ENCODE data around the gene GPRC5A. TPM values are rescaled to one million over a fixed set of nuclear protein-coding genes. Genes with fewer than 3 reads are reported as not detected.

GPRC5A gene
- total RNA-seq, 5 donors from 2014 or later (not counting 1 experiment from before 2014, with no cell fraction given), result 0.28 to 2.0 (median 1.4) TPM; not detected in 1

DNA sequence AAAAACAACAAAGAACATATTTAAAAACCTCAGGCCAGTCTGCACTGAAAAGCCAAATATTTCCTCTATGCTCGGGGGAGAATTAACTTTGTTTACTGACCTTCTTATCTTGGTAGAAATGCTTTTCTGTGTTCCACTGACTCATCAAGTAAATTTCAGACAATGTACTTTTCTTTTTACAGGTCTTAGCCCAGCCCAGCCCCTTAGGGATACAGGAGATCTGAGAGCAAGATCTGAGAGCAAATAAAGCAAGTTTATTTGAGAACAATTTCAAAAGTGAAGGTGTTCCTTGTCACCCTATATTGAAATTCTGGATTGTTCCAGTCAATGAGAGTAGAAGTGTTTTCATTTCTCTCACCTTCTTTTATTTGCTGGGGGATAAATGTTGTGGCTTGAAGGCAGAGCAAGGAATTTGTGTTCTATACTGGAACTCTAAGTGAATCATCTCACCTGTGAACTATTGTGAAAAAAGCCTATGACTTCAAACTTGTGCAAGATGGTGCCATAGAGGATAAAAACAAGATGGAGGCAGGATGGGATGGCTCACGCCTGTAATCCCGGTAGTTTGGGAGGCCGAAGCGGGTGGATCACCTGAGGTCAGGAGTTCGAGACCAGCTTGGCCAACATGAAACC is 7.9 kb upstream of the GPRC5A start:
- H3K4me3 Mint-ChIP-seq, result no peak overlapping the region
- H3K27ac Mint-ChIP-seq, result no peak overlapping the region
- POLR2A ChIA-PET, result no interaction called here
- Histone ChIP-seq H3K27me3 (replicated peaks in 1 of 2; ENCODE audit: control insufficient read depth in 2 of 2, extremely low read depth in 1 of 2, insufficient read depth in 2 of 2, low read length in 1 of 2) (peaks cover 0 to 11% of the 10 kb centered on the region in 2 experiments), H3K27ac (ENCODE audit: low read length) (no peak overlapping the region), H3K4me1 (ENCODE audit: control insufficient read depth in 1 of 2, extremely low read depth in 1 of 2, insufficient read depth in 2 of 2, low read length in 2 of 2) (no peaks in the 10 kb centered on the region), H3K9me3 (no peaks in the 10 kb centered on the region), H3K36me3 (ENCODE audit: control insufficient read depth in 2 of 2, extremely low read depth in 1 of 2, insufficient read depth in 1 of 2, low read length in 1 of 2) (no peaks in the 10 kb centered on the region), H3K4me3 (ENCODE audit: control insufficient read depth in 1 of 2, extremely low read depth in 1 of 2, low read length in 1 of 2) (no peak overlapping the region)
- CTCF ChIA-PET, result no interaction called here
- peaks cover 4 to 5% of the 10 kb centered on the region in 2 donors for H3K27me3 Mint-ChIP-seq
- H3K4me1 Mint-ChIP-seq, result peaks cover 0 to 12% (median 2%) of the 10 kb centered on the region in 3 donors
- ATAC-seq (replicated peaks in 1 of 4) (no peak), DNase-seq (no peak)
- no peaks in the 10 kb centered on the region for H3K36me3 Mint-ChIP-seq
- H3K9me3 Mint-ChIP-seq, result no peaks in the 10 kb centered on the region
- WGBS (ENCODE audit: insufficient coverage), result 93% methylated on average over 5 of the region's 6 CpGs

DNA sequence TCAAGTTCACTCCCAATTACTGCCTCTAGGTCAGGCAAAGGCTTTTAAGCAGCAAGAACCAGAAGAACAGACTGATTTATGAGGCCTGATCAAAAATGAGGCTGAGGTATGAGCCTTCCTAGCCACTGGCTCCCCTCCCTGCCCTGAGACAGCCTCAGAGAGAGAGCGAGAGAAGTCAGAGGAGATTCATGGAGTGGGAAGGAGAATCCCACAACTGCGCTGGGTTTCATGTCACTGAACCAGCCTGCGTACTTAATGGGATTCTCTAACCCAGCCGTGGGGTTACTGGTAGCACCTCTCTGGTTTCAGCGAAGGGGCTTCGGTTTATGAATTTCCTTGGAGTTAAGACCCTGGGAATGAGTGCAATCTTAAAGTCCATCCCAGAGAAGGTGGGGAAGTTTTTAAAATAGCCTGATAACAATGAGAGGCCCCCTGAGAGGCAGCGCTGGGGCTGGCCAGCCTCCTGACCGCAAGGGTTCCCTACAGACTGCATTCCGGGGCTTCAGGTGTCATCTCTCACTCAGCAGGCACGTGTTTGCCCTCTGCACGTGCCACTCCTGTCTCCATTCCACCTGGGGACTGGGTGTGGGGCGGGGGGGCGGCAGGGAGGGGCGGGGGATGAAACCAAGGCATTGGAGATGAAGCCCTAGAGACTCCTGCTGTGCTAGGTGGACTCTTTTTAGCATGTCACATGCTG is 6.1 kb upstream of the GPRC5A start:
- Histone ChIP-seq H3K36me3 (ENCODE audit: control insufficient read depth in 2 of 2, extremely low read depth in 1 of 2, insufficient read depth in 1 of 2, low read length in 1 of 2) (no peaks in the 10 kb centered on the region), H3K27ac (ENCODE audit: low read length) (no peak overlapping the region), H3K4me1 (ENCODE audit: control insufficient read depth in 1 of 2, extremely low read depth in 1 of 2, insufficient read depth in 2 of 2, low read length in 2 of 2) (no peaks in the 10 kb centered on the region), H3K4me3 (ENCODE audit: control insufficient read depth in 1 of 2, extremely low read depth in 1 of 2, low read length in 1 of 2) (no peak overlapping the region), H3K27me3 (replicated peaks in 1 of 2; ENCODE audit: control insufficient read depth in 2 of 2, extremely low read depth in 1 of 2, insufficient read depth in 2 of 2, low read length in 1 of 2) (peaks cover 4 to 24% of the 10 kb centered on the region in 2 experiments), H3K9me3 (no peaks in the 10 kb centered on the region)
- DNase-seq (no peak), ATAC-seq (replicated peaks in 1 of 4) (no peak)
- ChIA-PET POLR2A (no interaction called here), CTCF (no interaction called here)
- H3K27me3 Mint-ChIP-seq, result peaks cover 4 to 16% of the 10 kb centered on the region in 2 donors
- H3K4me1 Mint-ChIP-seq, result peaks cover 0 to 14% (median 4%) of the 10 kb centered on the region in 3 donors
- H3K9me3 Mint-ChIP-seq, result no peaks in the 10 kb centered on the region
- no peak overlapping the region for H3K27ac Mint-ChIP-seq
- H3K36me3 Mint-ChIP-seq, result no peaks in the 10 kb centered on the region
- H3K4me3 Mint-ChIP-seq, result no peak overlapping the region
- WGBS (ENCODE audit: insufficient coverage), result 93% methylated on average over 7 of the region's 14 CpGs

GRCh38 chr12:12887471-12887870 is 3.9 kb upstream of the GPRC5A start:
- ChIA-PET POLR2A (no interaction called here), CTCF (no interaction called here)
- Histone ChIP-seq H3K36me3 (ENCODE audit: control insufficient read depth in 2 of 2, extremely low read depth in 1 of 2, insufficient read depth in 1 of 2, low read length in 1 of 2) (no peaks in the 10 kb centered on the region), H3K27me3 (replicated peaks in 1 of 2; ENCODE audit: control insufficient read depth in 2 of 2, extremely low read depth in 1 of 2, insufficient read depth in 2 of 2, low read length in 1 of 2) (peaks cover 4 to 40% of the 10 kb centered on the region in 2 experiments), H3K27ac (ENCODE audit: low read length) (no peak overlapping the region), H3K9me3 (no peaks in the 10 kb centered on the region), H3K4me1 (ENCODE audit: control insufficient read depth in 1 of 2, extremely low read depth in 1 of 2, insufficient read depth in 2 of 2, low read length in 2 of 2) (peaks cover 3 to 15% of the 10 kb centered on the region in 2 experiments), H3K4me3 (ENCODE audit: control insufficient read depth in 1 of 2, extremely low read depth in 1 of 2, low read length in 1 of 2) (no peak overlapping the region)
- DNase-seq, result no peak
- no peak overlapping the region for H3K27ac Mint-ChIP-seq
- no peaks in the 10 kb centered on the region for H3K9me3 Mint-ChIP-seq
- peaks cover 8 to 13% (median 13%) of the 10 kb centered on the region in 3 donors for H3K4me1 Mint-ChIP-seq
- no peaks in the 10 kb centered on the region for H3K36me3 Mint-ChIP-seq
- no peak for ATAC-seq (replicated peaks in 1 of 4)
- H3K27me3 Mint-ChIP-seq, result peaks cover 8 to 32% of the 10 kb centered on the region in 2 donors
- no peak overlapping the region for H3K4me3 Mint-ChIP-seq
- WGBS (ENCODE audit: insufficient coverage), result no CpG with 5 or more reads among the region's 7 CpGs

DNA sequence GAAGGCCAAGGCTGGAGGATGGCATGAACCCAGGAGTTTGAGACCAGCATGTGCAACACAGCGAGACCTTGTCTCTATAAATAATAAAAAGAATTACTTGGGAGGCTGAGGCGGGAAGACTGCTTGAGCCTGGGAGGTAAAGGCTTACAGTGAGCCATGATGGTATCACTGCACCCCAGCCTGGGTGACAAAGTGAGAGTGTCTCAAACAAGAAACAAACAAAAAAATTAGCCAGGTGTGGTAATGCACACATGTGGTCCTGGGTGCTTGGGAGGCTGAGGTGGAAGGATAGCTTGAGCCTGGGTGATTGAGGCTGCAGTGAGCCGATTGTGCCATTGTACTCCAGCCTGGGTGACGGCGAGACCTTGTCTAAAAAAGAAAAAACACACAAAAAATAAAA is 1.7 kb upstream of the GPRC5A start:
- CTCF ChIA-PET, result no interaction called here
- Mint-ChIP-seq H3K36me3 (no peaks in the 10 kb centered on the region), H3K27me3 (peaks cover 12 to 43% of the 10 kb centered on the region in 2 donors), H3K4me1 (peaks cover 8 to 13% (median 13%) of the 10 kb centered on the region in 3 donors), H3K27ac (no peak overlapping the region), H3K9me3 (no peaks in the 10 kb centered on the region), H3K4me3 (peak overlapping the region in 2 of 3 donors; percentile 39 to 75)
- POLR2A ChIA-PET, result no interaction called here
- DNase-seq (no peak), ATAC-seq (replicated peaks in 1 of 4) (no peak)
- Histone ChIP-seq H3K4me3 (ENCODE audit: control insufficient read depth in 1 of 2, extremely low read depth in 1 of 2, low read length in 1 of 2) (no peak overlapping the region), H3K27ac (ENCODE audit: low read length) (no peak overlapping the region), H3K36me3 (ENCODE audit: control insufficient read depth in 2 of 2, extremely low read depth in 1 of 2, insufficient read depth in 1 of 2, low read length in 1 of 2) (no peaks in the 10 kb centered on the region), H3K9me3 (no peaks in the 10 kb centered on the region), H3K4me1 (ENCODE audit: control insufficient read depth in 1 of 2, extremely low read depth in 1 of 2, insufficient read depth in 2 of 2, low read length in 2 of 2) (peaks cover 3 to 15% of the 10 kb centered on the region in 2 experiments), H3K27me3 (replicated peaks in 1 of 2; ENCODE audit: control insufficient read depth in 2 of 2, extremely low read depth in 1 of 2, insufficient read depth in 2 of 2, low read length in 1 of 2) (peaks cover 6 to 47% of the 10 kb centered on the region in 2 experiments)
- no CpG with 5 or more reads among the region's 5 CpGs for WGBS (ENCODE audit: insufficient coverage)

GRCh38 chr12:12890543-12891079 is 751 bp upstream of the GPRC5A start:
- Mint-ChIP-seq H3K36me3 (no peaks in the 10 kb centered on the region), H3K4me1 (peaks cover 8 to 13% (median 13%) of the 10 kb centered on the region in 3 donors), H3K27me3 (peaks cover 12 to 48% of the 10 kb centered on the region in 2 donors), H3K4me3 (peak overlapping the region; percentile 74 to 84 (median 75)), H3K27ac (no peak overlapping the region), H3K9me3 (no peaks in the 10 kb centered on the region)
- peak in 14 of 35 experiments; percentile 2 to 46 (median 10) for DNase-seq
- peak; percentile 48 to 84 (median 67) for ATAC-seq (replicated peaks in 1 of 4)
- ChIA-PET CTCF (interaction anchor here (0.5 to 1.2 kb wide), 7 partner anchors 10 to 365 kb away, joined by 3 to 6 read pairs (median 3); no protein-coding TSS in a partner anchor), POLR2A (no interaction called here)
- peak overlapping the region; percentile 45 to 90 for H3K4me3 ChIP-seq (ENCODE audit: control insufficient read depth in 1 of 2, extremely low read depth in 1 of 2, low read length in 1 of 2)
- H3K27ac ChIP-seq (ENCODE audit: low read length), result no peak overlapping the region
- WGBS (ENCODE audit: insufficient coverage), result 4% methylated on average over 5 of the region's 16 CpGs
- H3K9me3 ChIP-seq, result no peaks in the 10 kb centered on the region
- peaks cover 6 to 47% of the 10 kb centered on the region in 2 experiments for H3K27me3 ChIP-seq (replicated peaks in 1 of 2; ENCODE audit: control insufficient read depth in 2 of 2, extremely low read depth in 1 of 2, insufficient read depth in 2 of 2, low read length in 1 of 2)
- H3K36me3 ChIP-seq (ENCODE audit: control insufficient read depth in 2 of 2, extremely low read depth in 1 of 2, insufficient read depth in 1 of 2, low read length in 1 of 2), result no peaks in the 10 kb centered on the region
- H3K4me1 ChIP-seq (ENCODE audit: control insufficient read depth in 1 of 2, extremely low read depth in 1 of 2, insufficient read depth in 2 of 2, low read length in 2 of 2), result peaks cover 3 to 15% of the 10 kb centered on the region in 2 experiments

DNA sequence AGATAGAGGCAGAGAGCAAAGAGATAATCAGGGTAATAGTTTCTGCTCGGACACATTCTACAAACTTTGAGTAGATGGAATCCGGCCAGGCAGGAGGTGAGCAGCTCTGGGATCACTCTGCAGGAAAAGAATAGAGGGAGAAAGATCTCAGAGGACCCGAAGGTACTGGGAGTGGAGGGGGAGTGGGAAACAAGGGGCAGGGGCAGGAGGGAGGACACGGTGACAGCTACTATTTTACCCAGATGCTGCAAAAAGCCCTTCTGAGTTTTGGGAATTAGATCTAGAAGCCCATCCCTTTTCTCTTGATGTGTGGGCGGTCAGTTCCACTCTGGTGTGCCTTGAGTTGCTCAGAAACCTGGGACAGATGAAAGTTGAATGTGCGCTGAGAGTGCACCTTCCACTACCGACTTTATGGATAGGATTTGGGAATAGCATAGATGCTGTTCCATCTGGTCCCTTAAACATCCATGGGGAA is 556 bp downstream of the GPRC5A start:
- H3K27ac ChIP-seq (ENCODE audit: low read length), result no peak overlapping the region
- Mint-ChIP-seq H3K27me3 (peaks cover 16 to 54% of the 10 kb centered on the region in 2 donors), H3K4me1 (peaks cover 8 to 13% (median 13%) of the 10 kb centered on the region in 3 donors), H3K4me3 (peak overlapping the region; percentile 74 to 84 (median 75)), H3K27ac (no peak overlapping the region), H3K36me3 (no peaks in the 10 kb centered on the region), H3K9me3 (no peaks in the 10 kb centered on the region)
- ChIA-PET POLR2A (interaction anchor here in 1 of 2 donors (0.6 kb wide), 1 partner anchor 13 kb away, joined by 7 read pairs; no protein-coding TSS in a partner anchor), CTCF (interaction anchor here (0.6 to 1.2 kb wide), 3 partner anchors 8 to 55 kb away, joined by 3 to 6 read pairs (median 4); no protein-coding TSS in a partner anchor)
- DNase-seq, result no peak
- ATAC-seq (replicated peaks in 1 of 4), result no peak
- H3K9me3 ChIP-seq, result no peaks in the 10 kb centered on the region
- H3K36me3 ChIP-seq (ENCODE audit: control insufficient read depth in 2 of 2, extremely low read depth in 1 of 2, insufficient read depth in 1 of 2, low read length in 1 of 2), result no peaks in the 10 kb centered on the region
- peaks cover 6 to 47% of the 10 kb centered on the region in 2 experiments for H3K27me3 ChIP-seq (replicated peaks in 1 of 2; ENCODE audit: control insufficient read depth in 2 of 2, extremely low read depth in 1 of 2, insufficient read depth in 2 of 2, low read length in 1 of 2)
- 37% methylated on average over 4 of the region's 7 CpGs for WGBS (ENCODE audit: insufficient coverage)
- no peak overlapping the region for H3K4me3 ChIP-seq (ENCODE audit: control insufficient read depth in 1 of 2, extremely low read depth in 1 of 2, low read length in 1 of 2)
- H3K4me1 ChIP-seq (ENCODE audit: control insufficient read depth in 1 of 2, extremely low read depth in 1 of 2, insufficient read depth in 2 of 2, low read length in 2 of 2), result peaks cover 3 to 15% of the 10 kb centered on the region in 2 experiments

Data from T-cell (primary cell).